SU-DHL-6 (cell line): ENCODE results near the gene TAB2.

Experiments used
- H2AFZ ChIP-seq: fragments of 200-600 bp; sonication (generic); 2 replicates; pipeline ENCODE4 v1.6.1; 2014; ENCODE audit warnings: low read depth, mild to moderate bottlenecking, moderate library complexity, mixed read lengths, antibody characterized with exemption, low read length; ENCODE audit not compliant: severe bottlenecking
- H3F3A ChIP-seq: fragments of 200-600 bp; shearing (Covaris generic); 2 replicates; pipeline ENCODE4 v1.6.0; 2016; ENCODE audit warnings: antibody characterized with exemption, mild to moderate bottlenecking; ENCODE audit not compliant: insufficient read depth
- H3K27ac ChIP-seq: fragments of 200-600 bp; sonication (generic); 2 replicates; pipeline ENCODE4 v1.5.1; 2016; ENCODE audit warnings: low read depth, mild to moderate bottlenecking, low read length, moderate library complexity, mixed read lengths
- H3K27me3 ChIP-seq: fragments of 200-600 bp; sonication (generic), shearing (Covaris generic); 2 replicates; pipeline ENCODE4 v1.6.0; 2014; ENCODE audit warnings: mild to moderate bottlenecking, low read length
- H3K36me3 ChIP-seq: fragments of 200-600 bp; sonication (generic); 2 replicates; pipeline ENCODE4 v1.6.1; 2014; ENCODE audit warnings: mild to moderate bottlenecking, low read length, mixed read lengths
- H3K4me2 ChIP-seq: fragments of 300-600, 200-600 bp; shearing (Covaris generic), sonication (generic); 2 replicates; pipeline ENCODE4 v1.6.0; 2014; ENCODE audit warnings: low read length, low read depth, mild to moderate bottlenecking; ENCODE audit not compliant: poor library complexity, severe bottlenecking
- H3K4me3 ChIP-seq: fragments of 200-600 bp; sonication (generic); 2 replicates; pipeline ENCODE4 v1.5.1; 2014; ENCODE audit warnings: antibody characterized with exemption, low read length, mild to moderate bottlenecking, mixed read lengths; ENCODE audit not compliant: insufficient read depth, poor library complexity, severe bottlenecking
- H3K79me2 ChIP-seq: fragments of 200-600 bp; sonication (generic); 2 replicates; pipeline ENCODE4 v1.6.1; 2014; ENCODE audit warnings: mild to moderate bottlenecking, low read length, moderate library complexity; ENCODE audit not compliant: insufficient read depth
- H3K9ac ChIP-seq: fragments of 200-600 bp; sonication (generic); 2 replicates; pipeline ENCODE4 v1.7.0; 2014; ENCODE audit warnings: mild to moderate bottlenecking, low read length
- H3K9me2 ChIP-seq: fragments of 200-600 bp; sonication (generic); replicated peaks from 2 replicates; pipeline ENCODE4 v1.6.1; 2014; ENCODE audit warnings: low read length; ENCODE audit not compliant: insufficient read depth
- H3K9me3 ChIP-seq: fragments of 200-600 bp; sonication (generic); 2 replicates; pipeline ENCODE4 v1.6.1; 2014; ENCODE audit warnings: low read length, mixed read lengths; ENCODE audit not compliant: insufficient read depth
- H4K20me1 ChIP-seq: fragments of 200-600 bp; sonication (generic); 2 replicates; pipeline ENCODE4 v1.6.1; 2014; ENCODE audit warnings: low read depth, mild to moderate bottlenecking, antibody characterized with exemption, low read length, moderate library complexity, mixed read lengths
- CTCF ChIP-seq: fragments of 200-600 bp; sonication (generic); IDR thresholded peaks from one replicate; pipeline ENCODE4 v1.5.1; 2017; ENCODE audit warnings: antibody characterized with exemption, mild to moderate bottlenecking, low read length, moderate library complexity; ENCODE audit not compliant: insufficient read depth, poor library complexity, severe bottlenecking
- EZH2phosphoT487 ChIP-seq: fragments of 200-600 bp; sonication (generic), shearing (Covaris generic); conservative IDR thresholded peaks from 2 replicates; pipeline ENCODE4 v1.6.1; 2018; ENCODE audit warnings: mild to moderate bottlenecking, antibody characterized with exemption, low read length, moderate library complexity, mixed read lengths

Gene TAB2

GRCh38 chr6:149317644-149318571, at the start of gene TAB2:
Gene TAB2 (plus strand): TSS chr6:149317712. CDS start chr6:149369998, 52,286 bp downstream.
- Histone ChIP-seq H3K27me3 (no peaks in the 10 kb centered on the region), H3K79me2 (peaks cover 45% of the 10 kb centered on the region), H3K9ac (peak within 1 kb of the TSS; percentile 96), H3K36me3 (no peaks in the 10 kb centered on the region), H3K9me2 (no peaks in the 10 kb centered on the region), H3K4me2 (peak within 1 kb of the TSS; percentile 92), H3K27ac (peak within 1 kb of the TSS; percentile 74), H3K9me3 (no peaks in the 10 kb centered on the region), H3F3A (peaks cover 17% of the 10 kb centered on the region), H4K20me1 (peaks cover 40% of the 10 kb centered on the region), H2AFZ (peak within 1 kb of the TSS; percentile 81), H3K4me3 (peak within 1 kb of the TSS; percentile 95)
- TF ChIP-seq CTCF: no peak
- no peak for TF ChIP-seq EZH2phosphoT487

GRCh38 chr6:149268146-149268545, 49.4 kb upstream of the TAB2 start:
- Histone ChIP-seq H3K4me2 (no peak overlapping the region), H3F3A (no peaks in the 10 kb centered on the region), H2AFZ (no peak overlapping the region), H3K79me2 (no peaks in the 10 kb centered on the region), H3K36me3 (no peaks in the 10 kb centered on the region), H4K20me1 (no peaks in the 10 kb centered on the region), H3K9me2 (no peaks in the 10 kb centered on the region), H3K27me3 (no peaks in the 10 kb centered on the region), H3K9ac (no peak overlapping the region), H3K27ac (no peak overlapping the region), H3K4me3 (no peak overlapping the region), H3K9me3 (no peaks in the 10 kb centered on the region)
- TF ChIP-seq EZH2phosphoT487: no peak
- no peak for TF ChIP-seq CTCF

- H3K9me2 ChIP-seq: no peaks in the 10 kb centered on the region
- H3K4me2 ChIP-seq: no peak overlapping the region
- no peak overlapping the region for H3K9ac ChIP-seq
- H3K36me3 ChIP-seq: no peaks in the 10 kb centered on the region
- H3F3A ChIP-seq: no peaks in the 10 kb centered on the region
- H3K79me2 ChIP-seq: no peaks in the 10 kb centered on the region
- TF ChIP-seq CTCF (no peak), EZH2phosphoT487 (no peak)
- no peaks in the 10 kb centered on the region for H3K27me3 ChIP-seq
- no peak overlapping the region for H2AFZ ChIP-seq
- H4K20me1 ChIP-seq: no peaks in the 10 kb centered on the region
- H3K4me3 ChIP-seq: no peak overlapping the region
- H3K27ac ChIP-seq: no peak overlapping the region
- no peaks in the 10 kb centered on the region for H3K9me3 ChIP-seq
Observed at GRCh38 chr6:149268768-149269167, 48.7 kb upstream of the TAB2 start.
